NCI-H1092 (cell line): ENCODE data around the gene USP31.

ENCODE experiments used
- DNase-seq: peaks from one replicate; lab custom pipeline; 2025; lab: John Stamatoyannopoulos, UW

Gene USP31

DNA sequence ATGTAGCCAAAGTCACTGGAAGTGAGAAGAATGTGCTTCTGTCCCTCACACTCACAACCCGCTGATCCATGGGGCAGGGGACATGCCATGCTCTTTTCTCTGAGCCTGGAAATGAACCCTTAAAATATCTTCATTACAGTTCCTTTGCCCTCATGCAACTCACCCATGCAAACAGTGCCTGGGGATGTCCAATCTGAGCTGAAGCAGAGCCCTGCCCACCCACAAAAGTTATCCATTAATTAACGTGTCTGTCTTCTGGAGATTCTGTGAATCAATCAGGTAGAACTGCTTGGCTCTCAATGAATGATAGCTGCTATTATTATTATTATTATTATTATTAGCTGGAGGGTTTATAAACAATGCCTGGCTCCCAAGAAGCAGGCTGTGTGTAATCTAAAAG lies 133.7 kb downstream of the USP31 start:
- DNase-seq = no peak

DNA sequence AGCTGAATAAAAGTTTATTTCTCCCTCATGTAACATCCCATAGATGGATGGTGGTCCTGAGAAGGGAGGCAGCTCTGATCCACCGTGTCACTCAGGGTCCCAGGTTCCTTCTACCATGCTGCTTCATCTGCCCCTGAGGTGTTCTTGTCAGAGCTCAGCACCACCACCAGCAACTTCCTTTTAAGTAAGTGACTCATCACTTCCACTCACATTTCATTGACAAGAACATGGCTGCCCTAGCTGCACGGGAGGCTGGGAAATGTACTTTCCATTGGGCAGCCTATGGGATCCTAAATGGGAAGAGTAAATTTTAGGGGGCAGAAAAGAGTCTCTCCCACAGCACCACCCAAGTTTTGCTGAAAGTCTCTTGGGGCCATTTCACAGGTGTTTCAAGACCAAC lies 134.7 kb downstream of the USP31 start:
- no peak for DNase-seq
